Right ventricle myocardium superior (tissue), 1 donor: ENCODE measurements around the gene ALDH1A2. TPM values are rescaled to one million over a fixed set of nuclear protein-coding genes. Genes with fewer than 3 reads are reported as not detected.
A peak's percentile ranks its signal among the peaks of the same experiment; 100 is the strongest.
"Not testable (repeated sequence)": the region's sequence is repeated elsewhere in the genome, so short reads cannot be mapped to it uniquely, and the experiment has no call there.

Experiments
- ATAC-seq: fragments of 200-7000 bp; cut with Tn5 transposase; one replicate; pipeline ENCODE4 v1.9.1; 2020; ENCODE audit warnings: mild to moderate bottlenecking; ENCODE audit not compliant: poor library complexity
- DNase-seq: peaks from one replicate; pipeline ENCODE4 v3.0.0-alpha.2; 2020
- intact Hi-C: fragments of 100-400 bp; cut with DNase I; formaldehyde crosslinking; loops from one replicate; pipeline ENCODE4 v1.11.2; 2022
- total RNA-seq: library from RNA; stranded (reverse); fragmentation: NEBNext Ultra II Directional; extraction: Animal tissue kit (Norgen Biotek cat#: 25700); gene quantifications from one replicate; pipeline ENCODE4 v1.2.1, GENCODE V29; 2021
- donor health status: DM: no; HTN: yes; CAD: no; lungs with severe emphysema.

Gene ALDH1A2
- total RNA-seq, 1 donor from 2014 or later: 9.7 TPM

- DNase-seq (no peak), ATAC-seq (no peak)
- intact Hi-C loops: no loop called here
These were observed 17.2 kb downstream of the ALDH1A2 start for GRCh38 chr15:58048261-58048660.

- intact Hi-C loops: no loop called here
- DNase-seq: no peak
- ATAC-seq: no peak
These were observed 18.4 kb downstream of the ALDH1A2 start for GRCh38 chr15:58047149-58047548.

DNA sequence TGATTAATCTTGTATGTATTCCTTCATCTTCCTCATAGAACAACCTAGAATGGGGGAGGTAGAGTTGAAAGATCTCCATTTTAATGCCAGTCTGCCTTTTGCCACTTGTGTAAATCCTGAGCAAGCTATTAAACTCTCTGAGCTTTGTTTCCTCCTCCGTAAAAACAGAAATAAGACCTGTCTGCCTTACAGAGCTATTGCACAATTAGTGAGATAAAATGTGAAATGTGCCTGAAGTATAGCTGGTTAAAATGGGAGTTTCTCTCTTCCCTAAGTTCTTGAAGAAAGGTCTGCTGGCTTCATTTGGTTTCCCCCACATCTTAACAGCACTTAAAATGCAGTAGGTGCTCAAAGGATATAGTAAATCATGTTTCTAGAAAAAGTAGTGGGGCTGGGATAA, 19.0 kb downstream of the ALDH1A2 start:
- no peak for ATAC-seq
- intact Hi-C loops: no loop called here
- no peak for DNase-seq

DNA sequence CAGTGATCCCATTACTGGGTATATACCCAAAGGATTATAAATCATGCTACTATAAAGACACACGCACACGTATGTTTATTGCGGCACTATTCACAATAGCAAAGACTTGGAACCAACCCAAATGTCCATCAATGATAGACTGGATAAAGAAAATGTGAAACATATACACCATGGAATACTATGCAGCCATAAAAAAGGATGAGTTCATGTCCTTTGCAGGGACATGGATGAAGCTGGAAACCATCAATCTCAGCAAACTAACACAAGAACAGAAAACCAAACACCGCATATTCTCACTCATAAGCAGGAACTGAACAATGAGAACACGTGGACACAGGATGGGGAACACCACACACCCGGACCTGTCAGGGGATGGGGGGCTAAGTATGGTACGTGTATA, 20.1 kb downstream of the ALDH1A2 start:
- intact Hi-C loops, DNase-seq, ATAC-seq: not testable (repeated sequence)

GRCh38 chr15:58044551-58044950, 21.0 kb downstream of the ALDH1A2 start:
- intact Hi-C loops: no loop called here
- DNase-seq (no peak), ATAC-seq (no peak)

- intact Hi-C loops: no loop called here
- DNase-seq (peak; percentile 47), ATAC-seq (peak; percentile 49)
These were observed 22.2 kb downstream of the ALDH1A2 start for GRCh38 chr15:58043192-58043903.

GRCh38 chr15:58042006-58042405, 23.5 kb downstream of the ALDH1A2 start:
- ATAC-seq (no peak), DNase-seq (no peak)
- intact Hi-C loops: no loop called here

DNA sequence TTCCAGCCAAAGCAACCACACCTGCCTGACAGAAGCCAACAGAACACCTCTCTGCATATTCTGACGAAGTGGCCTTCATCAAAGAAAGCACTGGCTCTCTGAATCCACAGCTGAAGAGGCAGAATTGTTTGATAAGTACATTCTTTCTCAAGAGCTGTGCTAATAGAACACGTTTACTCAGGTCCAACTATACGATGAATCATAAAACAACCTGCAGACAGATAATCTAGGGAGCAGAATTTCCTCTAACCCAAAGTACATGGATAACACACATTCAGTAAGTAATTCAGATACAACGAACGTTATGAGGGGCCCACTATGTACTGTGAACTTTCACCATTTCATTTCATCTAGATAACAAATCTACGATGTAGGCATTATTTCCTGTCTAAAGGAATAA, 25.4 kb downstream of the ALDH1A2 start:
- intact Hi-C loops: no loop called here
- ATAC-seq (no peak), DNase-seq (no peak)

DNA sequence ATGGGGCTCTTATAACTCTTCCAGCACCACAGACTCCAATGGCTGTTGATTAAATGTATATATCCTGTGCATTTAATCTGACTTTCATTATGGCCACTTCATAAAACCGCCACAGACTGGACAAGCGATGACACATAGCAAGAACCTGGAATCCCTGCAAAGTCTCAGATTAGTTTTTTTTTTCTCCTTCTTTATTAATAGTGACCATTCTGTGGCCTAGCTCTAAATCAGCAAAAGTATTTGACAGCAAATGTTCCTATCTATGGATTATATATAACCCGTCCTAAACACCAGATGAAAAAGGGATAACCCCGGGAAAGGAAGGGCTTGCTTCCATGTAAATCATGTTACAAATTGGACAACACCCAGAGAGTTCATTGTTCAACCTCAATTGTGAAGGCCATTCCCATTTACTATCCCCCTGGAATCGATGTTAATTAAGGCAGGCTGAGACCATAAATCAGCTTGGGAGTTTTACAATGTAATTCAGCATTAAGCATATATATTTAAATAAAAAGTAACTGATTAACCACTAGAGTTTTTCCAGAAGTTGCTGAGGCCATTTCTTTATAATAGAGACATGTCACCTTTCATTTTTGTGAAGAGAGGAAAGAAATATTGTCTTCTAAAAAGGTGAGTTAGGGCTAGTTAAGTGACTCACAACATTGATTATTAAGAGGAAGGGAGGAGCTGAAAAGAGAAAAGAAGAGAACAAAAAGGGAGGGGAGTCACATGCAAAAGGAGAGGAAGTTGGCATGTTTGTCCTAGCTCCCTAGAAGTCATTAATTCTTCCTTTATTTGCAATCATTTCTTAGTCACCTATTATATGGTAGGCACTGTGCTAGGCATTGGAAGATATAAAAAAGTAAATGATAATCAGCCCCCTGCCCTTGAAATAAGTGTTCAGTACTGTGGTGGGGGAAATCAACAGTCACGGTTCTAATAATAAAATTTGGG, 26.2 kb downstream of the ALDH1A2 start:
- intact Hi-C loops: no loop called here
- DNase-seq: no peak
- ATAC-seq: no peak

GRCh38 chr15:58038426-58039078, 27.0 kb downstream of the ALDH1A2 start:
- intact Hi-C loops: no loop called here
- no peak for DNase-seq
- ATAC-seq: peak; percentile 51

- ATAC-seq: peak; percentile 43
- DNase-seq: no peak
- intact Hi-C loops: no loop called here
These were observed 27.7 kb downstream of the ALDH1A2 start for GRCh38 chr15:58037723-58038301.

DNA sequence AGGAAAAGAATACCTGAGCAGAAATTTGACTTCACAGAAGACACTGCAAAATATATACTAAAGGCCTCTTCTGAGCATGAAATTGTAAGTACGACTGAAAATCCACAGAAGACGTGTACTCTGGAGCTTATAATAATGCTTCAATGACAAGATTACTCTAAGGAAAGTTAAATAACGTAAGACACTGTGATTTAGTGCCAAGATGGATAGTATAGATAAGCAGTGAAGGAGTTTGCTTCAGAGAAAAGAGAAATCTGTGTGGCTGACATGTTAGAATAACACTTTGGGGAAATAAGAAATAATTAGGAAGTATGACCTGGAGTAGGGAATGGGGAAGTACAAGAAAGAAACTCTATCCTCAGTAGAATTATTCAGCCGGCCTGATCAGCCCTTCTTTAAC, 28.9 kb downstream of the ALDH1A2 start:
- ATAC-seq (no peak), DNase-seq (no peak)
- intact Hi-C loops: no loop called here

- DNase-seq, intact Hi-C loops, ATAC-seq: not testable (repeated sequence)
These were observed 37.1 kb downstream of the ALDH1A2 start for GRCh38 chr15:58028392-58028791.

- DNase-seq: no peak
- no peak for ATAC-seq
- intact Hi-C loops: no loop called here
These were observed 39.0 kb downstream of the ALDH1A2 start for GRCh38 chr15:58026552-58026951.

- intact Hi-C loops: no loop called here
- DNase-seq: no peak
- ATAC-seq: no peak
These were observed 39.5 kb downstream of the ALDH1A2 start for GRCh38 chr15:58026051-58026450.

GRCh38 chr15:58021332-58022230, 43.9 kb downstream of the ALDH1A2 start:
- intact Hi-C loops: no loop called here
- peak; percentile 69 for ATAC-seq
- peak; percentile 30 for DNase-seq

GRCh38 chr15:58019503-58020376, 45.8 kb downstream of the ALDH1A2 start:
- intact Hi-C loops: no loop called here
- DNase-seq: no peak
- no peak for ATAC-seq
